Esophagus muscularis mucosa (tissue), 3 donors: Measurements from ENCODE around the gene BCS1L.

Experiments used
- CTCF ChIP-seq, 3 experiments: fragments of 200-600 bp in 2 of 3; fragments of 450-650 bp in 1 of 3; sonication (generic) in 2 of 3; IDR thresholded peaks; one replicate each; pipeline ENCODE4 v1.5.1; 2017 to 2019; ENCODE audit warnings: antibody characterized with exemption in 3 of 3, mild to moderate bottlenecking in 2 of 3, moderate library complexity in 1 of 3
- POLR2A ChIP-seq: fragments of 450-650 bp; IDR thresholded peaks from one replicate; pipeline ENCODE4 v1.6.1; 2017; ENCODE audit warnings: antibody characterized with exemption, moderate library complexity, mild to moderate bottlenecking, low read depth
- POLR2AphosphoS5 ChIP-seq, 2 donors: sonication (generic); formaldehyde crosslinking; IDR thresholded peaks; one replicate each; pipeline ENCODE4 v1.6.1; 2017; ENCODE audit warnings: antibody characterized with exemption in 2 of 2

- no peak for TF ChIP-seq POLR2A
- TF ChIP-seq CTCF (IDR thresholded peaks at IDR 0.05), result no peak
- no peak for TF ChIP-seq POLR2AphosphoS5 (IDR thresholded peaks at IDR 0.05)
These were observed 3.3 kb downstream of the BCS1L start for GRCh38 chr2:218662827-218663226.
